Right lobe of liver (tissue), 4 donors: Measurements from ENCODE around the gene RSL1D1.
"Not testable (repeated sequence)": the region's sequence is repeated elsewhere in the genome, so short reads cannot be mapped to it uniquely, and the experiment has no call there.

Source experiments
- POLR2A ChIP-seq: fragments of 450-650 bp; IDR thresholded peaks from one replicate; pipeline ENCODE4 v1.6.1; 2017; ENCODE audit warnings: antibody characterized with exemption, mild to moderate bottlenecking
- TF ChIP-seq, protein P1 (sequence below), 4 donors: fragments of 200-600 bp in 3 of 4; fragments of 450-650 bp in 1 of 4; IDR thresholded peaks; one replicate each; pipeline versions ENCODE4 v1.5.1 to v1.8.0; 2016 to 2022; ENCODE audit warnings: antibody characterized with exemption in 4 of 4, mild to moderate bottlenecking in 2 of 4
- donor health status: DM: no; HTN: no; CAD: no.
- donor health status: DM: no; HTN: no; CAD: no.
- donor health status: DM: no; HTN: yes; CAD: no.

DNA sequence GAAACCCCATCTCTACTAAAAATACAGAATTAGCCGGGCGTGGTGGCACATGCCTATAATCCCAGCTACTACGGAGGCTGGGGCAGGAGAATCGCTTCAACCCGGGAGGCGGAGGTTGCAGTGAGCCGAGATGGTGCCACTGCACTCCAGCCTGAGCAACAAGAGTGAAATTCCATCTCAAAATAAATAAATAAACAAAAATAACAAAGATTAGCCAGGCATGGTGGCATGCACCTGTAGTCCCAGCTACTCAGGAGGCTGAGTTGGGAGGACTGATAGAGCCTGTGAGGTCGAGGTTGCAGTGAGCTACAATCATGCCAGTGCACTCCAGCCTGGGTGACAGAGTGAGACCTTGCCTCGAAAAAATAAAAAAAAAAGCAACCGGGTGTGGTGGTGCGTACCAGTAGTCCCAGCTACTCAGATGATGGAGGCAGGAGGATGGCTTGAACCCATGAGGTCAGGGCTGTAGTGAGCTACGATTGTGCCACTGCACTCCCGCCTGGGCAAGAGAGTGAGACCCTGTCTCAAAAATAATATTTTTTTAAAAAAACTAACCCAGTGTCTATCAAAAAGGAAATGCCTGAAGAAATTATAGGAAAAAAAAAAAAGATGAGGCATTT, 66.3 kb downstream of the RSL1D1 start:
- TF ChIP-seq, protein P1, sequence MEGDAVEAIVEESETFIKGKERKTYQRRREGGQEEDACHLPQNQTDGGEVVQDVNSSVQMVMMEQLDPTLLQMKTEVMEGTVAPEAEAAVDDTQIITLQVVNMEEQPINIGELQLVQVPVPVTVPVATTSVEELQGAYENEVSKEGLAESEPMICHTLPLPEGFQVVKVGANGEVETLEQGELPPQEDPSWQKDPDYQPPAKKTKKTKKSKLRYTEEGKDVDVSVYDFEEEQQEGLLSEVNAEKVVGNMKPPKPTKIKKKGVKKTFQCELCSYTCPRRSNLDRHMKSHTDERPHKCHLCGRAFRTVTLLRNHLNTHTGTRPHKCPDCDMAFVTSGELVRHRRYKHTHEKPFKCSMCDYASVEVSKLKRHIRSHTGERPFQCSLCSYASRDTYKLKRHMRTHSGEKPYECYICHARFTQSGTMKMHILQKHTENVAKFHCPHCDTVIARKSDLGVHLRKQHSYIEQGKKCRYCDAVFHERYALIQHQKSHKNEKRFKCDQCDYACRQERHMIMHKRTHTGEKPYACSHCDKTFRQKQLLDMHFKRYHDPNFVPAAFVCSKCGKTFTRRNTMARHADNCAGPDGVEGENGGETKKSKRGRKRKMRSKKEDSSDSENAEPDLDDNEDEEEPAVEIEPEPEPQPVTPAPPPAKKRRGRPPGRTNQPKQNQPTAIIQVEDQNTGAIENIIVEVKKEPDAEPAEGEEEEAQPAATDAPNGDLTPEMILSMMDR (IDR thresholded peaks at IDR 0.05) = not testable (repeated sequence)
- not testable (repeated sequence) for TF ChIP-seq POLR2A
